Kidney (tissue), 14 donors: ENCODE data around the gene VWF. TPM values are rescaled to one million over a fixed set of nuclear protein-coding genes. Genes with fewer than 3 reads are reported as not detected.

ENCODE experiments used
- DNase-seq, 5 donors: peaks; one replicate each; pipeline ENCODE4 v3.0.0-alpha.2; 2013 to 2020
- FAIRE-seq: peaks from 2 replicates; lab custom pipeline; 2012; peaks lifted over from hg19 to GRCh38; lab: Jason Lieb, UNC
- H3K27ac ChIP-seq, 2 donors: one replicate each; pipeline ENCODE4 v1.7.0; 2013; ENCODE audit warnings: low read depth in 2 of 2, low read length in 2 of 2, inconsistent platforms in 1 of 2
- H3K27me3 ChIP-seq: one replicate; pipeline ENCODE4 v1.7.1; 2013; ENCODE audit warnings: low read length, inconsistent platforms; ENCODE audit not compliant: control insufficient read depth, insufficient read depth
- H3K36me3 ChIP-seq, 3 donors: one replicate each; pipeline versions ENCODE4 v1.7.0 to v1.7.1; 2013; ENCODE audit warnings: low read length in 3 of 3, control low read depth in 1 of 3, inconsistent platforms in 1 of 3; ENCODE audit not compliant: insufficient read depth in 3 of 3, control insufficient read depth in 2 of 3
- H3K4me1 ChIP-seq, 3 donors: one replicate each; pipeline versions ENCODE4 v1.7.0 to v1.7.1; 2013; ENCODE audit warnings: low read length in 3 of 3, inconsistent platforms in 1 of 3, low read depth in 1 of 3; ENCODE audit not compliant: control insufficient read depth in 2 of 3, insufficient read depth in 2 of 3
- H3K4me3 ChIP-seq, 3 donors: one replicate each; pipeline versions ENCODE4 v1.7.0 to v1.8.1; 2013; ENCODE audit warnings: low read length in 3 of 3, control low read depth in 1 of 3, inconsistent platforms in 1 of 3
- H3K9ac ChIP-seq, 3 donors: one replicate each; pipeline versions ENCODE4 v1.7.0 to v1.7.1; 2013; ENCODE audit warnings: low read length in 3 of 3, control low read depth in 1 of 3, inconsistent platforms in 1 of 3
- H3K9me3 ChIP-seq, 3 donors: one replicate each; pipeline versions ENCODE4 v1.7.0 to v1.7.1; 2013; ENCODE audit warnings: low read length in 3 of 3, control low read depth in 1 of 3, inconsistent platforms in 1 of 3; ENCODE audit not compliant: control insufficient read depth in 2 of 3, insufficient read depth in 1 of 3
- intact Hi-C: fragments of 100-400 bp; cut with DNase I; formaldehyde crosslinking; loops from one replicate; pipeline ENCODE4 v1.11.1; 2022
- polyA plus RNA-seq: library from polyadenylated mRNA; stranded (reverse); fragments of 350-450 nt; fragmentation: Illumina TruSeq; extraction: RNeasy Lipid Tissue Mini Kit (QIAGEN cat#74804); gene quantifications from one replicate; pipeline ENCODE4 v1.2.3, GENCODE V29; 2014; ENCODE audit warnings: low read depth, low replicate concordance; ENCODE audit not compliant: insufficient read depth
- total RNA-seq: library from RNA; stranded (reverse); fragmentation: NEBNext Ultra II Directional; extraction: Animal tissue kit (Norgen Biotek cat#: 25700); gene quantifications from one replicate; pipeline ENCODE4 v1.2.1, GENCODE V29; 2021
- TF ChIP-seq, protein P1 (sequence below): IDR thresholded peaks from 3 replicates; pipeline ENCODE4 v1.5.1; 2012; ENCODE audit warnings: mild to moderate bottlenecking, moderate library complexity, borderline replicate concordance; ENCODE audit not compliant: insufficient read depth; ENCODE audit errors: extremely low read depth
- donor health status: control.
- donor health status: control.
- donor health status: control.
- donor health status: control.
- donor health status: control.
- donor health status: DM: yes; HTN: yes; CAD: no.
- donor health status: Normal renal cell carcinoma (clear cell type).

The VWF gene
- total and polyA plus RNA-seq, 2 donors from 2014 or later, result 9.6 to 183 TPM

GRCh38 chr12:6065131-6065862, 59.2 kb downstream of the VWF start:
- Histone ChIP-seq H3K9me3 (no peaks in the 10 kb centered on the region), H3K27ac (no peak overlapping the region), H3K27me3 (no peaks in the 10 kb centered on the region), H3K4me3 (no peak overlapping the region), H3K4me1 (peaks cover 0 to 4% (median 0%) of the 10 kb centered on the region in 3 donors), H3K9ac (no peak overlapping the region), H3K36me3 (no peaks in the 10 kb centered on the region)
- DNase-seq (no peak), FAIRE-seq (no peak)
- intact Hi-C loops, result loop anchor here (10.0 kb wide), 1 partner anchor 110 kb away; no protein-coding TSS in a partner anchor
- TF ChIP-seq, protein P1, sequence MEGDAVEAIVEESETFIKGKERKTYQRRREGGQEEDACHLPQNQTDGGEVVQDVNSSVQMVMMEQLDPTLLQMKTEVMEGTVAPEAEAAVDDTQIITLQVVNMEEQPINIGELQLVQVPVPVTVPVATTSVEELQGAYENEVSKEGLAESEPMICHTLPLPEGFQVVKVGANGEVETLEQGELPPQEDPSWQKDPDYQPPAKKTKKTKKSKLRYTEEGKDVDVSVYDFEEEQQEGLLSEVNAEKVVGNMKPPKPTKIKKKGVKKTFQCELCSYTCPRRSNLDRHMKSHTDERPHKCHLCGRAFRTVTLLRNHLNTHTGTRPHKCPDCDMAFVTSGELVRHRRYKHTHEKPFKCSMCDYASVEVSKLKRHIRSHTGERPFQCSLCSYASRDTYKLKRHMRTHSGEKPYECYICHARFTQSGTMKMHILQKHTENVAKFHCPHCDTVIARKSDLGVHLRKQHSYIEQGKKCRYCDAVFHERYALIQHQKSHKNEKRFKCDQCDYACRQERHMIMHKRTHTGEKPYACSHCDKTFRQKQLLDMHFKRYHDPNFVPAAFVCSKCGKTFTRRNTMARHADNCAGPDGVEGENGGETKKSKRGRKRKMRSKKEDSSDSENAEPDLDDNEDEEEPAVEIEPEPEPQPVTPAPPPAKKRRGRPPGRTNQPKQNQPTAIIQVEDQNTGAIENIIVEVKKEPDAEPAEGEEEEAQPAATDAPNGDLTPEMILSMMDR, result no peak

DNA sequence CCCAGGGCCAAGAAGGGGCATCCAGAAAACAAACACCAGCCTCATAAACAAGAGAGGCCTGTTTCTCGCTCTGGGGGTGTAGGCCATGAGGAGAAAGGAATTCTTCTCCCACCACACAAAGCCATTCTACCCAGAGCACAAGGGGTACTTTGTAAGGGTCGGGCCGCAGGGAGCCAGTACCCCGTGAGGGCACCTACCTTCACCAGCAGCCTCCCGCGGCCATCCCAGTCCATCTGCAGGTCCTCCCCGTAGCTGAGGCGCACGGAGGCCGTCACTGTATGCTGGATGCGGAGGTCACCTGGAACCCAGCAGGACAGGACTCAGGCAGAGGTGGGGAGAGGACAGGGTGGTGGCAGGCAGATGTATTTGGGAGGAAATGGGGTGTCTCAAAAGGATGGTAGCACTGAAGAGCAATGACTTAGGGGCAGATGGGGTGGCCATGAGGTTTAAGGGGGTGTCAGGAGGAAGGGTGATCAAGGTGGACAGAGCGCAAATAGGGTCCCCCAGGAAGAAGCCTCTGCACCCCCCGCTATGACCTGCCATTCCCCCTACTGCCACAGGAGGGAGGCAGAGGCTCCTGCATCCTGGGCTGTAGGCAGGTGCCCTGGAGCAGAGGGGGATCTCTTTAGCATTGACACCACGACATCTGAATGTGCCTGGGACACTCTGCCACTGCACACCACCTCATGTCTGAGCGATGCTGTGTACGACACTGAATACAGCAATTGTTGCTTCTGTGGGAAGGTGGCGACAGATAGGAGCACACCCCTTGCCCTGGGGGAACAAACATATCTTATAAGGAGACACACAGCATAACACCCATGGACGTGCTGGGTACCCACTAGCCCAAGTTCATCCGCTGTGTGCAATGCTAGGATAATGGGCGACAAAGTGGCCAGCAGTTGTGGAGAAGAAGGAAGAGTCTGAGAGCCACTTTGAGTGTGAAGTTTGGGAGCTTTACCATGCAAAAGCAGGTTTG, 61.4 kb downstream of the VWF start:
- intact Hi-C loops, result loop anchor here (5.0 to 10.0 kb wide), 2 partner anchors 112 to 219 kb away; no protein-coding TSS in a partner anchor
- FAIRE-seq, result no peak

GRCh38 chr12:6062395-6062756, 62.1 kb downstream of the VWF start:
- Histone ChIP-seq H3K4me1 (peaks cover 2 to 6% (median 4%) of the 10 kb centered on the region in 3 donors), H3K9me3 (no peaks in the 10 kb centered on the region), H3K27me3 (no peaks in the 10 kb centered on the region), H3K4me3 (no peak overlapping the region), H3K9ac (no peak overlapping the region), H3K27ac (no peak overlapping the region), H3K36me3 (no peaks in the 10 kb centered on the region)
- DNase-seq, result no peak
- FAIRE-seq, result no peak
- TF ChIP-seq, protein P1, result no peak
- intact Hi-C loops, result loop anchor here (5.0 to 10.0 kb wide), 2 partner anchors 112 to 220 kb away; no protein-coding TSS in a partner anchor

More for the DNA sequence above, 61.4 kb downstream of the VWF start:
- TF ChIP-seq, protein P1, result peak; percentile 90
- DNase-seq, result peak in 4 of 5 donors; percentile 63 to 84 (median 73)
- H3K9me3 ChIP-seq, result no peaks in the 10 kb centered on the region
- peaks cover 2 to 6% (median 4%) of the 10 kb centered on the region in 3 donors for H3K4me1 ChIP-seq
- H3K36me3 ChIP-seq, result no peaks in the 10 kb centered on the region
- H3K4me3 ChIP-seq, result no peak overlapping the region
- no peaks in the 10 kb centered on the region for H3K27me3 ChIP-seq
- H3K9ac ChIP-seq, result no peak overlapping the region
- no peak overlapping the region for H3K27ac ChIP-seq
